Brain microvascular endothelial cell (primary cell): ENCODE measurements around the gene VIPR2.
A peak's percentile ranks its signal among the peaks of the same experiment; 100 is the strongest.

Source experiments
- DNase-seq: peaks from one replicate; pipeline ENCODE4 v3.0.0-alpha.2; 2020
- H3K27ac ChIP-seq: fragments of 250-450 bp; sonication (Bioruptor Pico); 2 replicates; pipeline ENCODE4 v1.5.1; 2020; ENCODE audit warnings: mild to moderate bottlenecking, moderate library complexity
- H3K27me3 ChIP-seq: fragments of 250-450 bp; sonication (Bioruptor Pico); replicated peaks from 2 replicates; pipeline ENCODE4 v1.5.1; 2020; ENCODE audit warnings: mild to moderate bottlenecking
- H3K36me3 ChIP-seq: fragments of 250-450 bp; sonication (Bioruptor Pico); replicated peaks from 2 replicates; pipeline ENCODE4 v1.5.1; 2020; ENCODE audit warnings: mild to moderate bottlenecking
- H3K4me3 ChIP-seq: 2 replicates; pipeline ENCODE4 v1.5.1; 2011; ENCODE audit warnings: low read depth, mild to moderate bottlenecking, control low read depth, low read length, moderate library complexity
- in situ Hi-C: cut with HindIII; loops from 2 replicates; pipeline ENCODE4 v1.10.0; 2017; ENCODE audit warnings: low sequenced_read_pairs, low pct_ligation_motif_present
- TF ChIP-seq, protein P1 (sequence below): IDR thresholded peaks from 2 replicates; pipeline ENCODE4 v1.5.1; 2011; ENCODE audit warnings: low read depth, mild to moderate bottlenecking, moderate library complexity, low read length, control low read depth, inconsistent platforms; ENCODE audit errors: missing control alignments

The VIPR2 gene

DNA sequence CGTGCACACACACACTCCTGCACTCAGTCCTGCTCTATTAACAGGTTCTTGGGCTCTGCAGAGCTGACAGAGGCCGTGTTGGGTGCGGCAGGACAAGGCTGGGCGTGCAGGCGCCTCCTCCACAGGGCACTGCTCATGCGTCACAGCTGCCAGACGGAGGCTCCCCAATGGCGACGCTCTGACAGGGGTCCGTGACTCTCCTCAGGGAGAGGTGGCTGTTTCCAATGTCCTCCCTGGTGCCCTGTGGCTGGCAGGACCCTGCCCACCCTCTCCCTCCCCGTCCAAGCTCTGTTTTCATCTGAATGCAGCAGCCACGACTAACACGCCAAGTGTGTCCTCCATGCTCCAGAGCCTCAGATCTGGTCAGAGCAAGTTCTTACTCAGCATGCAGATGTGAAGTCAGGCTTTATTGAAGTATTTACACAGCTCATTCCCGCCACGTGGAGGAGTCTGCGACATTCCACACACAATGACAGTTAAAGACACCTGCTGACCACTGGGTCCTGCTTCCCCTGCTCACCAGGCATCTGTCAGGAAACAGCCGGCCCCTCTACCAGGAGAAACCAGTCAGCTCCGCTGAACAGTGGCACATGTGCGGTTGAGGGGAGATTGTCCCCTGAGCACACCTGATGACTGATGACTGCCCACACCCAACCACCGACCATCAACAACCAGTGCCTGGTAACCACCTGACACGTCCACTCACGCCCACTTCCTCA lies 116.7 kb downstream of the VIPR2 start:
- no peaks in the 10 kb centered on the region for H3K27me3 ChIP-seq
- DNase-seq = no peak
- no peaks in the 10 kb centered on the region for H3K36me3 ChIP-seq
- in situ Hi-C loops = no loop called here
- H3K27ac ChIP-seq = no peak overlapping the region
- no peak overlapping the region for H3K4me3 ChIP-seq
- TF ChIP-seq, protein P1, sequence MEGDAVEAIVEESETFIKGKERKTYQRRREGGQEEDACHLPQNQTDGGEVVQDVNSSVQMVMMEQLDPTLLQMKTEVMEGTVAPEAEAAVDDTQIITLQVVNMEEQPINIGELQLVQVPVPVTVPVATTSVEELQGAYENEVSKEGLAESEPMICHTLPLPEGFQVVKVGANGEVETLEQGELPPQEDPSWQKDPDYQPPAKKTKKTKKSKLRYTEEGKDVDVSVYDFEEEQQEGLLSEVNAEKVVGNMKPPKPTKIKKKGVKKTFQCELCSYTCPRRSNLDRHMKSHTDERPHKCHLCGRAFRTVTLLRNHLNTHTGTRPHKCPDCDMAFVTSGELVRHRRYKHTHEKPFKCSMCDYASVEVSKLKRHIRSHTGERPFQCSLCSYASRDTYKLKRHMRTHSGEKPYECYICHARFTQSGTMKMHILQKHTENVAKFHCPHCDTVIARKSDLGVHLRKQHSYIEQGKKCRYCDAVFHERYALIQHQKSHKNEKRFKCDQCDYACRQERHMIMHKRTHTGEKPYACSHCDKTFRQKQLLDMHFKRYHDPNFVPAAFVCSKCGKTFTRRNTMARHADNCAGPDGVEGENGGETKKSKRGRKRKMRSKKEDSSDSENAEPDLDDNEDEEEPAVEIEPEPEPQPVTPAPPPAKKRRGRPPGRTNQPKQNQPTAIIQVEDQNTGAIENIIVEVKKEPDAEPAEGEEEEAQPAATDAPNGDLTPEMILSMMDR = no peak

DNA sequence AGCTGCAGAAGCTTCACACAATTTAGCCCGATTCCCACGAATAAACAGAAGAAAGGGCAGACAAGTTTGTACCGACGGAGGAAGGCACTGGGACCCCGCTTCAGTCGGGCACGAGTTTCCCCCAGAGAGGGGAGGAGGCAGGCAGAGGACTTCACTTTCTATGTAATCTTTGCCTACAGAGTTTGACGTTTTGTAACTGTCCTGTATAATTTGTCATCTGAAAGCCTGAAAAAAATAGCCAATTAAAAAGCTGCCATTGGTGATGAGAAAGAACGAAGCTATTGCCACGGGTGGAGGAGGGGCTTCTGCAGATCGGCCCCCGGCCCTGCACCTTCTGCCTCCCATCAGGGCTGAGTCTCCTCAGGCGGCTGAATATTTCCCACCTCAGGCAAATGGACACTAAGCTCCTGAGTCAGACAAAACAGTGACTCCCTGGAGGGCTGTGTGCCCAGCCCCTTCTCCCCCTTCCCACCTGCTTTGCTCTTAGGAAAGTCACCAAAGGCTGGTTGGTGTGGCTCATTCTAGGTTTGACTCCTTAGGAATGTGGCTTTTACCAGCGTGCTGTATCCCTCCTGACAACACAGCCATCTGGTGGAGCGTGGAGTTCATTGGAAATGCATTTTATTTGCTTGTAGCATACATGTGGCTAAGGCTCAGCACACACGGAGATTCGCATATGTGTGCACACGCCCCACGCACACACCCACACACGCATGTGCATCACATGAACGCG lies 117.4 kb downstream of the VIPR2 start:
- Histone ChIP-seq H3K36me3 (no peaks in the 10 kb centered on the region), H3K4me3 (no peak overlapping the region), H3K27ac (no peak overlapping the region), H3K27me3 (no peaks in the 10 kb centered on the region)
- TF ChIP-seq, protein P1 = no peak
- DNase-seq = no peak
- in situ Hi-C loops = no loop called here

- TF ChIP-seq, protein P1 = no peak
- no peaks in the 10 kb centered on the region for H3K27me3 ChIP-seq
- DNase-seq = peak; percentile 59
- H3K36me3 ChIP-seq = no peaks in the 10 kb centered on the region
- no peak overlapping the region for H3K4me3 ChIP-seq
- H3K27ac ChIP-seq = no peak overlapping the region
- in situ Hi-C loops = no loop called here
Measured at GRCh38 chr7:159026271-159027055, 118.2 kb downstream of the VIPR2 start.

DNA sequence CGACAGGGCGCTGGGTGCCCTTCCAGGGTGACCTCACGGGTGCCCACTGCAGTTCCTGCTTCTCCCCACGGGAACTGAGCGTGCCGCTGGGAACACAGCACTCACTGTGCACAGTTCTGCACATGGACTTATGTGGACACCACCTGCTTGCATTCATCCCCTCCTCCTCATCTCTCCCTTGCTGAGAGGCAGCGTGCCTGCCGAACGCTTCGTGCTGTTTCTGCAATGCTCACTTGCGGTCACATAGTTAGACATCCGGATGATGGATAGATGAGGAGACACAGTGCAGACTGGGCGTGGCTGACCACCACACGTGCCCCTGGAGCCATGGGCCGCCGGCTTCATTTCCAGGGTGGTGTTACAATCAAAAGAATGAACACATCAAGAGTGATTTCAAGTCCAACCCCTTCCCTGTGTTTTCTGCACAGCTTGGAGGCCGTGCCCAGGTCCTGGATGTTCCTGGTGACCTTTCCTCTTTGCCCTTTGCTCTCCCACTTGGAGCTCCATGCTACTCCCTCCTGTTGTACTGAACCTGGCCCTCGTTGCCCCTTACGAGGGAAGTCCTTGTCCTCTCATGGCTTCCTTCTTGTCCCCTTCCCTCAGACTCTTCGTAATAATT lies 119.4 kb downstream of the VIPR2 start:
- TF ChIP-seq, protein P1 = no peak
- in situ Hi-C loops = no loop called here
- no peaks in the 10 kb centered on the region for H3K36me3 ChIP-seq
- DNase-seq = peak; percentile 46
- H3K27ac ChIP-seq = no peak overlapping the region
- no peak overlapping the region for H3K4me3 ChIP-seq
- H3K27me3 ChIP-seq = no peaks in the 10 kb centered on the region

GRCh38 chr7:159024280-159024951 lies 120.3 kb downstream of the VIPR2 start:
- in situ Hi-C loops = no loop called here
- no peak for DNase-seq
- Histone ChIP-seq H3K4me3 (no peak overlapping the region), H3K27me3 (no peaks in the 10 kb centered on the region), H3K27ac (no peak overlapping the region), H3K36me3 (no peaks in the 10 kb centered on the region)
- TF ChIP-seq, protein P1 = no peak
